PC-9 (cell line): ENCODE measurements around the gene SETD3.

Experiments used
- CTCF ChIP-seq: fragments of 200-600 bp; sonication (generic); conservative IDR thresholded peaks from 2 replicates; pipeline ENCODE4 v1.6.1; 2017; ENCODE audit warnings: mixed run types, antibody characterized with exemption, mild to moderate bottlenecking, moderate library complexity
- EZH2 ChIP-seq: fragments of 200-600 bp; sonication (generic); IDR thresholded peaks from 2 replicates; pipeline ENCODE4 v1.8.0; 2017; ENCODE audit warnings: antibody characterized with exemption, low read depth

GRCh38 chr14:99418242-99418641 is 62.4 kb downstream of the SETD3 start:
- TF ChIP-seq CTCF (no peak), EZH2 (no peak)
